Ovary (tissue), 9 donors: ENCODE results near the gene EPB41L4B. TPM values are rescaled to one million over a fixed set of nuclear protein-coding genes. Genes with fewer than 3 reads are reported as not detected.

ENCODE experiments used
- DNase-seq, 5 donors: peaks; one replicate each; pipeline ENCODE4 v3.0.0-alpha.2; 2019 to 2020
- H3K27ac ChIP-seq, 2 donors: fragments of 200-600 bp; one replicate each; pipeline versions ENCODE4 v1.5.1 to v1.8.0; 2019 to 2022
- H3K27me3 ChIP-seq: fragments of 200-600 bp; one replicate; pipeline ENCODE4 v1.8.0; 2022
- H3K36me3 ChIP-seq: fragments of 200-600 bp; sonication (generic); one replicate; pipeline ENCODE4 v1.5.1; 2019
- H3K4me1 ChIP-seq: one replicate; pipeline ENCODE4 v1.8.1; 2013; ENCODE audit warnings: mild to moderate bottlenecking, moderate library complexity; ENCODE audit not compliant: insufficient read depth
- H3K4me3 ChIP-seq: fragments of 200-600 bp; sonication (generic); one replicate; pipeline ENCODE4 v1.5.1; 2017
- H3K9me3 ChIP-seq, 2 donors: fragments of 200-600 bp in 1 of 2; sonication (generic) in 1 of 2; one replicate each; pipeline versions ENCODE4 v1.5.1 to v1.8.1; 2013 to 2019; ENCODE audit warnings: mild to moderate bottlenecking in 1 of 2, moderate library complexity in 1 of 2
- EP300 ChIP-seq: sonication (generic); formaldehyde crosslinking; IDR thresholded peaks from one replicate; pipeline ENCODE4 v1.6.1; 2017; ENCODE audit warnings: antibody characterized with exemption
- POLR2A ChIP-seq: fragments of 450-650 bp; IDR thresholded peaks from one replicate; pipeline ENCODE4 v1.6.1; 2017; ENCODE audit warnings: antibody characterized with exemption, mild to moderate bottlenecking, moderate library complexity
- WGBS, 3 donors: extraction: QIAGEN DNeasy Blood & Tissue Kit in 1 of 3; methylation state at CpG; one replicate each; pipeline versions ENCODE4 v1.1.5 to v1.1.7; 2013 to 2017; 5-methylcytosine and 5-hydroxymethylcytosine counted together
- intact Hi-C, 4 donors: fragments of 100-400 bp; cut with DNase I; formaldehyde crosslinking; loops; one replicate each; pipeline versions ENCODE4 v1.11.0 to v1.15.1; 2022 to 2023
- polyA plus RNA-seq, 2 donors: library from polyadenylated mRNA; stranded (reverse); fragments of 200-250 nt in 1 of 2; fragments of 350-450 nt in 1 of 2; fragmentation: Illumina TruSeq in 1 of 2; extraction: RNeasy Lipid Tissue Mini Kit (QIAGEN cat#74804) in 1 of 2; gene quantifications; one replicate each; pipeline ENCODE4 v1.2.3, GENCODE V29; 2013 to 2014
- total RNA-seq, 7 donors: library from RNA; depleted of rRNA in 2 of 7; stranded (reverse); fragments of >200 nt in 2 of 7; fragmentation: NEBNext Ultra II Directional in 3 of 7; extraction: Animal tissue kit (Norgen Biotek cat#: 25700) in 3 of 7; gene quantifications; one replicate each; pipeline versions ENCODE4 v1.1.0 to v1.2.4, GENCODE V29; 2016 to 2023
- TF ChIP-seq, protein P1 (sequence below), 3 donors: fragments of 450-650 bp in 2 of 3; fragments of 200-600 bp in 1 of 3; IDR thresholded peaks; one replicate each; pipeline versions ENCODE4 v1.5.1 to v1.8.0; 2016 to 2022; ENCODE audit warnings: antibody characterized with exemption in 3 of 3, mild to moderate bottlenecking in 1 of 3
- donor health status: DM: no; HTN: no; CAD: no; lungs with moderate emphysema.
- donor health status: DM: no; HTN: no; CAD: no.
- donor health status: Bipolar disorder and iron deficiency.
- donor health status: DM: yes; HTN: yes; CAD: no.
- donor health status: DM: no; HTN: no; CAD: no.
- donor health status: DM: yes; HTN: yes; CAD: no.

EPB41L4B gene
- total and polyA plus RNA-seq, 9 donors: 8.3 to 34.3 (median 14.0) TPM

DNA sequence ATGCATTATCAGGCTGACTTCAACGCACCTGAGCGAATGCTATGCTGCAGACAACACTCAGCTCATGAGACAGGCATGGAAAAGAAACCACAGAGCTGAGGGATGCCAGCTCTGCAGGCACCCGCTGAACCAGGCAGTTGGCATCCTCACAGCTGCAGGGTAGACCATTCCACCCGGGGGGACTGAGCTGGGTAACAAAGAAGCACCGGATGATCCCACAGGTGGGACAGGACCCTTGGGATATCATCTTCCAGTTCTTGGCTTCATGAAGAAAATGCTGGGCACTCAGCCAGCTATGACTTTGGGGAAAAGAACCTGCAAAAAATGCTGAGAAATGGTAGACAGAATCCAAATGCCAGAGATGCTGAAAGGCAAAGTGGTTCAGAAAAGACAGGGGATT, 9.6 kb downstream of the EPB41L4B start:
- intact Hi-C loops: loop anchor here in 2 of 4 donors (5.0 to 10.0 kb wide), 2 partner anchors 59 to 416 kb away; no protein-coding TSS in a partner anchor
- 65 to 72% (median 70%) methylated on average over 5 of the region's 5 CpGs for WGBS, 3 donors
- TF ChIP-seq, protein P1, sequence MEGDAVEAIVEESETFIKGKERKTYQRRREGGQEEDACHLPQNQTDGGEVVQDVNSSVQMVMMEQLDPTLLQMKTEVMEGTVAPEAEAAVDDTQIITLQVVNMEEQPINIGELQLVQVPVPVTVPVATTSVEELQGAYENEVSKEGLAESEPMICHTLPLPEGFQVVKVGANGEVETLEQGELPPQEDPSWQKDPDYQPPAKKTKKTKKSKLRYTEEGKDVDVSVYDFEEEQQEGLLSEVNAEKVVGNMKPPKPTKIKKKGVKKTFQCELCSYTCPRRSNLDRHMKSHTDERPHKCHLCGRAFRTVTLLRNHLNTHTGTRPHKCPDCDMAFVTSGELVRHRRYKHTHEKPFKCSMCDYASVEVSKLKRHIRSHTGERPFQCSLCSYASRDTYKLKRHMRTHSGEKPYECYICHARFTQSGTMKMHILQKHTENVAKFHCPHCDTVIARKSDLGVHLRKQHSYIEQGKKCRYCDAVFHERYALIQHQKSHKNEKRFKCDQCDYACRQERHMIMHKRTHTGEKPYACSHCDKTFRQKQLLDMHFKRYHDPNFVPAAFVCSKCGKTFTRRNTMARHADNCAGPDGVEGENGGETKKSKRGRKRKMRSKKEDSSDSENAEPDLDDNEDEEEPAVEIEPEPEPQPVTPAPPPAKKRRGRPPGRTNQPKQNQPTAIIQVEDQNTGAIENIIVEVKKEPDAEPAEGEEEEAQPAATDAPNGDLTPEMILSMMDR (IDR thresholded peaks at IDR 0.05): no peak
- no peak for TF ChIP-seq EP300
- H3K4me3 ChIP-seq: no peak overlapping the region
- H3K9me3 ChIP-seq: no peaks in the 10 kb centered on the region
- peak in 1 of 5 donors; percentile 32 for DNase-seq
- H3K27ac ChIP-seq: no peak overlapping the region
- peaks cover 12% of the 10 kb centered on the region for H3K4me1 ChIP-seq
- no peaks in the 10 kb centered on the region for H3K27me3 ChIP-seq
- H3K36me3 ChIP-seq: no peaks in the 10 kb centered on the region

DNA sequence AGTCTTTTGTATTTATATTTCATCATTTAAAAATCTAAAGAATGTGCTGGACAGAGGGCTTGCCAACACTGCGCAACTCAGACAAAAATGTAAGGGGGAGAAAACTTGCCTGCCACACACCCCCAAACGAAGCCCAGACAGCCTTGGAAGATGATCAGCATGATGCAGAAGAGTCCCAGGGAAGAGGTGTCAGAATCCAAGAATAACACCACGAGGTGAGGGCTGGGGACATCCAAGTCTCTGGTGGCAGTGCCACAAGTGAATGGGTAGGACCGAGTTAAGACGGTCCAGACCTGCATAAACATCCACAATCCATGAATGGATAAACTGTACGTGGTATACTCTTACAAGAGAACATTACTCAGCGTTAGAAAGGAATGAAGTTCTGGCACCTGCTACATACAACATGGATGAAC, 10.4 kb downstream of the EPB41L4B start:
- H3K36me3 ChIP-seq: no peaks in the 10 kb centered on the region
- no peaks in the 10 kb centered on the region for H3K27me3 ChIP-seq
- H3K4me1 ChIP-seq: peaks cover 11% of the 10 kb centered on the region
- 23 to 30% (median 23%) methylated on average over 7 of the region's 7 CpGs for WGBS, 3 donors
- intact Hi-C loops: loop anchor here in 2 of 4 donors (5.0 to 10.0 kb wide), 2 partner anchors 58 to 416 kb away; no protein-coding TSS in a partner anchor
- no peak for TF ChIP-seq EP300
- no peak for TF ChIP-seq POLR2A
- TF ChIP-seq, protein P1 (IDR thresholded peaks at IDR 0.05): no peak
- H3K9me3 ChIP-seq: no peaks in the 10 kb centered on the region
- DNase-seq: no peak
- H3K4me3 ChIP-seq: no peak overlapping the region
- H3K27ac ChIP-seq: no peak overlapping the region

DNA sequence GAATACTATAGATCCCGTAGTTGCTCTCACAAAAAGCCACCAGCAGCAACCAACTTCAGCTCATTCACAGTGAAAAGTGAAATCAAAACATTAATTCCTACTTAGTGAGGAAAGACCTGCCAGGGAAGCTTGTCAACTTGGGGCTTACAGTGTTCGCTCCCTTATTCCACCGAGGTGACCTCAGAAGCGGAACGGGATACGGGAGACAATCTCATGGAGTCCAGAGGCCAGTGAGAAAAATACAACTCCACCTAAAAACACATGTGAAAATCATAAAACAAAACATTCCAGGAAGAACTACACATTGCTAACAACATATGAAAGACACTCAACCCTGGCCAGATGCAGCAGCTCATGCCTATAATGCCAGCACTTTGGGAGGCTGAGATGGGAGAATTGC, 11.6 kb downstream of the EPB41L4B start:
- DNase-seq: no peak
- 82 to 90% (median 86%) methylated on average over 6 of the region's 6 CpGs for WGBS, 3 donors
- Histone ChIP-seq H3K4me3 (no peak overlapping the region), H3K27me3 (no peaks in the 10 kb centered on the region), H3K36me3 (no peaks in the 10 kb centered on the region), H3K27ac (no peak overlapping the region), H3K9me3 (no peaks in the 10 kb centered on the region), H3K4me1 (peaks cover 11% of the 10 kb centered on the region)
- no peak for TF ChIP-seq POLR2A
- TF ChIP-seq EP300: no peak
- TF ChIP-seq, protein P1 (IDR thresholded peaks at IDR 0.05): no peak
- intact Hi-C loops: no loop called here

GRCh38 chr9:109307380-109308240, 13.2 kb downstream of the EPB41L4B start:
- no peak for TF ChIP-seq EP300
- TF ChIP-seq, protein P1 (IDR thresholded peaks at IDR 0.05): no peak
- TF ChIP-seq POLR2A: no peak
- Histone ChIP-seq H3K4me1 (peaks cover 9% of the 10 kb centered on the region), H3K4me3 (no peak overlapping the region), H3K36me3 (no peaks in the 10 kb centered on the region), H3K27me3 (no peaks in the 10 kb centered on the region), H3K27ac (no peak overlapping the region), H3K9me3 (no peaks in the 10 kb centered on the region)
- no peak for DNase-seq
- 90 to 92% (median 90%) methylated on average over 18 of the region's 18 CpGs for WGBS, 3 donors
- intact Hi-C loops: no loop called here
